ENCODE measurements around the gene STARD13. TPM values are rescaled to one million over a fixed set of nuclear protein-coding genes. Genes with fewer than 3 reads are reported as not detected.

Gene STARD13
- total RNA-seq: 20.3 and 32.9 TPM in 2 replicates

GRCh38 chr13:33285420-33286124, at the start of gene STARD13:
Gene STARD13, minus strand, starts transcription at chr13:33285755. Its CDS starts 117 bp downstream, at chr13:33285638.

All from epithelial cell of alveolus of lung (primary cell).